Upper lobe of left lung (tissue), 6 donors: ENCODE measurements around the gene DTX3. TPM values are rescaled to one million over a fixed set of nuclear protein-coding genes. Genes with fewer than 3 reads are reported as not detected.
"Not testable (repeated sequence)": the region's sequence is repeated elsewhere in the genome, so short reads cannot be mapped to it uniquely, and the experiment has no call there.

Experiments
- ATAC-seq, 2 donors: fragments of 200-7000 bp; cut with Tn5 transposase; one replicate each; pipeline ENCODE4 v1.9.1; 2022; ENCODE audit warnings: mild to moderate bottlenecking in 2 of 2, moderate library complexity in 2 of 2; ENCODE audit not compliant: low FRiP score in 2 of 2
- DNase-seq, 2 donors: peaks; one replicate each; pipeline ENCODE4 v3.0.0-alpha.2; 2019 to 2020
- H3K27ac ChIP-seq, 4 donors: fragments of 200-600 bp; sonication (generic); one replicate each; pipeline ENCODE4 v1.5.1; 2016 to 2019
- H3K27me3 ChIP-seq, 4 donors: fragments of 200-600 bp; sonication (generic); one replicate each; pipeline ENCODE4 v1.5.1; 2017 to 2019
- H3K36me3 ChIP-seq, 4 donors: fragments of 200-600 bp; sonication (generic); one replicate each; pipeline ENCODE4 v1.5.1; 2016 to 2019
- H3K4me1 ChIP-seq, 4 donors: fragments of 200-600 bp; sonication (generic); one replicate each; pipeline ENCODE4 v1.5.1; 2018 to 2019
- H3K4me3 ChIP-seq, 4 donors: fragments of 200-600 bp; sonication (generic); one replicate each; pipeline ENCODE4 v1.5.1; 2017 to 2019; ENCODE audit warnings: mild to moderate bottlenecking in 2 of 4, moderate library complexity in 1 of 4
- H3K9me3 ChIP-seq, 4 donors: fragments of 200-600 bp; sonication (generic); one replicate each; pipeline ENCODE4 v1.5.1; 2018 to 2019
- CTCF ChIP-seq, 6 experiments: fragments of 450-650 bp in 4 of 6; fragments of 200-600 bp in 2 of 6; sonication (generic) in 2 of 6; IDR thresholded peaks; one replicate each; pipeline ENCODE4 v1.5.1; 2016 to 2019; ENCODE audit warnings: antibody characterized with exemption in 6 of 6
- EP300 ChIP-seq, 4 donors: sonication (generic); formaldehyde crosslinking; IDR thresholded peaks; one replicate each; pipeline ENCODE4 v1.5.1; 2017; ENCODE audit warnings: antibody characterized with exemption in 4 of 4, control low read depth in 2 of 4
- POLR2A ChIP-seq, 4 donors: fragments of 450-650 bp; IDR thresholded peaks; one replicate each; pipeline ENCODE4 v1.5.1; 2016 to 2017; ENCODE audit warnings: antibody characterized with exemption in 4 of 4, mild to moderate bottlenecking in 2 of 4
- POLR2AphosphoS5 ChIP-seq, 2 donors: sonication (generic); formaldehyde crosslinking; IDR thresholded peaks; one replicate each; pipeline ENCODE4 v1.5.1; 2017; ENCODE audit warnings: antibody characterized with exemption in 2 of 2
- WGBS, 2 donors: methylation state at CpG; one replicate each; pipeline ENCODE4 v1.1.5; 2017 to 2018; 5-methylcytosine and 5-hydroxymethylcytosine counted together
- total RNA-seq, 6 donors: library from RNA; depleted of rRNA in 4 of 6; stranded (reverse); fragments of >200 nt in 4 of 6; gene quantifications; one replicate each; pipeline versions ENCODE4 v1.1.0 to v1.2.1, GENCODE V29; 2016 to 2021
- donor health status: DM: no; HTN: no; CAD: no; lungs with moderate emphysema.
- donor health status: DM: no; HTN: yes; CAD: no; lungs with severe emphysema.

Gene DTX3
- total RNA-seq, 6 donors from 2014 or later = 12.8 to 44.0 (median 21.1) TPM

- peaks cover 0 to 5% (median 1%) of the 10 kb centered on the region in 4 donors for H3K4me1 ChIP-seq
- TF ChIP-seq EP300 (IDR thresholded peaks at IDR 0.05) (no peak), POLR2AphosphoS5 (IDR thresholded peaks at IDR 0.05) (no peak), POLR2A (IDR thresholded peaks at IDR 0.05) (no peak), CTCF (IDR thresholded peaks at IDR 0.05) (no peak)
- 61 to 81% methylated on average over 2 of the region's 2 CpGs for WGBS, 2 donors
- H3K36me3 ChIP-seq = no peaks in the 10 kb centered on the region
- DNase-seq (no peak), ATAC-seq (no peak)
- no peak overlapping the region for H3K27ac ChIP-seq
- H3K27me3 ChIP-seq = no peaks in the 10 kb centered on the region
- no peaks in the 10 kb centered on the region for H3K9me3 ChIP-seq
- no peak overlapping the region for H3K4me3 ChIP-seq
These were observed 19.5 kb upstream of the DTX3 start for GRCh38 chr12:57585156-57585555.

- Histone ChIP-seq H3K27me3 (no peaks in the 10 kb centered on the region), H3K36me3 (no peaks in the 10 kb centered on the region), H3K9me3 (no peaks in the 10 kb centered on the region), H3K27ac (no peak overlapping the region), H3K4me1 (peaks cover 0 to 13% (median 6%) of the 10 kb centered on the region in 4 donors), H3K4me3 (no peak overlapping the region)
- no peak for DNase-seq
- 84 to 97% methylated on average over 3 of the region's 3 CpGs for WGBS, 2 donors
- no peak for TF ChIP-seq CTCF (IDR thresholded peaks at IDR 0.05)
- no peak for TF ChIP-seq POLR2AphosphoS5 (IDR thresholded peaks at IDR 0.05)
- no peak for TF ChIP-seq EP300 (IDR thresholded peaks at IDR 0.05)
- no peak for ATAC-seq
These were observed 18.5 kb upstream of the DTX3 start for GRCh38 chr12:57586128-57586527.

- peaks cover 1 to 17% (median 10%) of the 10 kb centered on the region in 4 donors for H3K4me1 ChIP-seq
- no peak overlapping the region for H3K4me3 ChIP-seq
- H3K36me3 ChIP-seq = no peaks in the 10 kb centered on the region
- WGBS, 2 donors = 85 to 87% methylated on average over 3 of the region's 3 CpGs
- no peak for ATAC-seq
- TF ChIP-seq CTCF (IDR thresholded peaks at IDR 0.05) (no peak), POLR2A (IDR thresholded peaks at IDR 0.05) (no peak), POLR2AphosphoS5 (IDR thresholded peaks at IDR 0.05) (no peak), EP300 (IDR thresholded peaks at IDR 0.05) (no peak)
- no peaks in the 10 kb centered on the region for H3K9me3 ChIP-seq
- DNase-seq = no peak
- no peak overlapping the region for H3K27ac ChIP-seq
- H3K27me3 ChIP-seq = no peaks in the 10 kb centered on the region
These were observed 17.7 kb upstream of the DTX3 start for GRCh38 chr12:57586832-57587429.

GRCh38 chr12:57588951-57589610 is 15.5 kb upstream of the DTX3 start:
- ATAC-seq = not testable (repeated sequence)

GRCh38 chr12:57590479-57590863 is 14.2 kb upstream of the DTX3 start:
- WGBS, 2 donors = 24 to 32% methylated on average over 2 of the region's 2 CpGs
- Histone ChIP-seq H3K36me3 (peaks cover 0 to 7% (median 0%) of the 10 kb centered on the region in 4 donors), H3K4me3 (peak overlapping the region in 3 of 4 donors; percentile 65 to 89 (median 72)), H3K4me1 (peaks cover 9 to 20% (median 16%) of the 10 kb centered on the region in 4 donors), H3K9me3 (no peaks in the 10 kb centered on the region), H3K27ac (peak overlapping the region; percentile 72 to 81 (median 80)), H3K27me3 (no peaks in the 10 kb centered on the region)
- no peak for ATAC-seq
- TF ChIP-seq EP300 (IDR thresholded peaks at IDR 0.05) (no peak), POLR2AphosphoS5 (IDR thresholded peaks at IDR 0.05) (no peak), CTCF (IDR thresholded peaks at IDR 0.05) (no peak), POLR2A (IDR thresholded peaks at IDR 0.05) (no peak)
- no peak for DNase-seq

More at GRCh38 chr12:57588951-57589610, 15.5 kb upstream of the DTX3 start:
- not testable (repeated sequence) for H3K36me3 ChIP-seq, H3K27me3 ChIP-seq, H3K27ac ChIP-seq, H3K4me3 ChIP-seq, H3K9me3 ChIP-seq, DNase-seq
- peaks cover 9 to 20% (median 16%) of the 10 kb centered on the region in 4 donors for H3K4me1 ChIP-seq
- 86 to 89% methylated on average over 15 of the region's 15 CpGs for WGBS, 2 donors
